T-helper 17 cell (primary cell): ENCODE results near the gene GRIN3B. TPM values are rescaled to one million over a fixed set of nuclear protein-coding genes. Genes with fewer than 3 reads are reported as not detected.
A peak's percentile ranks its signal among the peaks of the same experiment; 100 is the strongest.

ENCODE experiments used
- ATAC-seq: fragments of 150-1000 bp; cut with Tn5 transposase; 2 replicates; pipeline ENCODE4 v1.10.0; 2021; ENCODE audit warnings: mild to moderate bottlenecking, moderate library complexity
- DNase-seq, 3 donors: peaks; one replicate each; pipeline versions ENCODE4 v3.0.0 to v3.0.0-alpha.2; 2020 to 2021
- H3K9me3 ChIP-seq: one replicate; pipeline ENCODE4 v1.7.0; 2013; ENCODE audit warnings: low read length, mild to moderate bottlenecking; ENCODE audit not compliant: control insufficient read depth, poor library complexity, severe bottlenecking
- H3K27ac Mint-ChIP-seq: one replicate; pipeline ENCODE4 v1.8.0; 2022; ENCODE audit warnings: mild to moderate bottlenecking, moderate library complexity, mixed read lengths
- H3K27me3 Mint-ChIP-seq: one replicate; pipeline ENCODE4 v1.8.0; 2022; ENCODE audit warnings: mixed read lengths
- H3K36me3 Mint-ChIP-seq: one replicate; pipeline ENCODE4 v1.8.0; 2022; ENCODE audit warnings: low read depth, mixed read lengths
- H3K4me1 Mint-ChIP-seq: one replicate; pipeline ENCODE4 v1.8.0; 2022; ENCODE audit warnings: mild to moderate bottlenecking, mixed read lengths
- H3K4me3 Mint-ChIP-seq: one replicate; pipeline ENCODE4 v1.8.0; 2022; ENCODE audit warnings: mild to moderate bottlenecking, moderate library complexity, mixed read lengths
- total RNA-seq, 4 donors: library from RNA in 2 of 4; stranded (reverse) in 2 of 4; gene quantifications; one replicate each; pipeline ENCODE4 v1.2.3 and lab custom pipeline; 2022 to 2026

Gene GRIN3B
- total RNA-seq, 2 donors from 2014 or later: 1.8 TPM; not detected in 1

GRCh38 chr19:991174-991931 lies 8.9 kb upstream of the GRIN3B start:
- no peak overlapping the region for H3K27ac Mint-ChIP-seq
- H3K36me3 Mint-ChIP-seq: no peaks in the 10 kb centered on the region
- DNase-seq (peak; percentile 54 to 62 (median 55)), ATAC-seq (peak; percentile 73)
- H3K4me3 Mint-ChIP-seq: no peak overlapping the region
- no peaks in the 10 kb centered on the region for H3K27me3 Mint-ChIP-seq
- H3K4me1 Mint-ChIP-seq: peaks cover 8% of the 10 kb centered on the region
- no peaks in the 10 kb centered on the region for H3K9me3 ChIP-seq

- no peak for ATAC-seq
- Mint-ChIP-seq H3K4me3 (no peak overlapping the region), H3K36me3 (no peaks in the 10 kb centered on the region), H3K27me3 (no peaks in the 10 kb centered on the region), H3K27ac (no peak overlapping the region), H3K4me1 (peaks cover 6% of the 10 kb centered on the region)
- no peak for DNase-seq
- no peaks in the 10 kb centered on the region for H3K9me3 ChIP-seq
Observed at GRCh38 chr19:991932-992669, 8.1 kb upstream of the GRIN3B start.

GRCh38 chr19:992670-993055 lies 7.6 kb upstream of the GRIN3B start:
- H3K9me3 ChIP-seq: no peaks in the 10 kb centered on the region
- ATAC-seq (no peak), DNase-seq (no peak)
- Mint-ChIP-seq H3K27ac (peak overlapping the region; percentile 34), H3K4me3 (no peak overlapping the region), H3K36me3 (no peaks in the 10 kb centered on the region), H3K4me1 (peaks cover 6% of the 10 kb centered on the region), H3K27me3 (no peaks in the 10 kb centered on the region)

GRCh38 chr19:993361-993830 lies 6.8 kb upstream of the GRIN3B start:
- ATAC-seq: no peak

GRCh38 chr19:993831-994393 lies 6.3 kb upstream of the GRIN3B start:
- DNase-seq (no peak), ATAC-seq (no peak)
- H3K4me1 Mint-ChIP-seq: peaks cover 9% of the 10 kb centered on the region
- peak overlapping the region; percentile 34 for H3K27ac Mint-ChIP-seq
- peaks cover 2% of the 10 kb centered on the region for H3K36me3 Mint-ChIP-seq
- H3K9me3 ChIP-seq: no peaks in the 10 kb centered on the region
- H3K27me3 Mint-ChIP-seq: peaks cover 3% of the 10 kb centered on the region
- no peak overlapping the region for H3K4me3 Mint-ChIP-seq

More at GRCh38 chr19:993361-993830, 6.8 kb upstream of the GRIN3B start:
- H3K27ac Mint-ChIP-seq: peak overlapping the region; percentile 34
- peak overlapping the region; percentile 49 for H3K4me3 Mint-ChIP-seq
- H3K9me3 ChIP-seq: no peaks in the 10 kb centered on the region
- no peaks in the 10 kb centered on the region for H3K27me3 Mint-ChIP-seq
- DNase-seq: no peak
- H3K36me3 Mint-ChIP-seq: no peaks in the 10 kb centered on the region
- peaks cover 9% of the 10 kb centered on the region for H3K4me1 Mint-ChIP-seq

GRCh38 chr19:994516-994915 lies 5.7 kb upstream of the GRIN3B start:
- H3K36me3 Mint-ChIP-seq: peaks cover 6% of the 10 kb centered on the region
- DNase-seq: no peak
- no peak overlapping the region for H3K27ac Mint-ChIP-seq
- H3K4me3 Mint-ChIP-seq: no peak overlapping the region
- ATAC-seq: no peak
- H3K9me3 ChIP-seq: no peaks in the 10 kb centered on the region
- peaks cover 13% of the 10 kb centered on the region for H3K4me1 Mint-ChIP-seq
- peaks cover 8% of the 10 kb centered on the region for H3K27me3 Mint-ChIP-seq

- no peak for ATAC-seq
- H3K4me1 Mint-ChIP-seq: peaks cover 13% of the 10 kb centered on the region
- peaks cover 6% of the 10 kb centered on the region for H3K36me3 Mint-ChIP-seq
- peaks cover 8% of the 10 kb centered on the region for H3K27me3 Mint-ChIP-seq
- no peak for DNase-seq
- H3K4me3 Mint-ChIP-seq: peak overlapping the region; percentile 28
- H3K27ac Mint-ChIP-seq: no peak overlapping the region
- no peaks in the 10 kb centered on the region for H3K9me3 ChIP-seq
Observed at GRCh38 chr19:995051-995827, 5.0 kb upstream of the GRIN3B start.

GRCh38 chr19:996051-996838 lies 4.0 kb upstream of the GRIN3B start:
- Mint-ChIP-seq H3K27ac (peak overlapping the region; percentile 83), H3K4me3 (peak overlapping the region; percentile 88), H3K27me3 (peaks cover 12% of the 10 kb centered on the region), H3K4me1 (peaks cover 16% of the 10 kb centered on the region), H3K36me3 (peaks cover 6% of the 10 kb centered on the region)
- ATAC-seq (peak; percentile 87), DNase-seq (peak; percentile 59 to 79 (median 77))
- no peaks in the 10 kb centered on the region for H3K9me3 ChIP-seq

- Mint-ChIP-seq H3K4me3 (peak overlapping the region; percentile 41), H3K27ac (no peak overlapping the region), H3K36me3 (peaks cover 8% of the 10 kb centered on the region), H3K4me1 (peaks cover 18% of the 10 kb centered on the region), H3K27me3 (peaks cover 18% of the 10 kb centered on the region)
- ATAC-seq (no peak), DNase-seq (no peak)
- no peaks in the 10 kb centered on the region for H3K9me3 ChIP-seq
Observed at GRCh38 chr19:998064-998463, 2.2 kb upstream of the GRIN3B start.

GRCh38 chr19:999379-999719 lies 870 bp upstream of the GRIN3B start:
- Mint-ChIP-seq H3K27me3 (peaks cover 18% of the 10 kb centered on the region), H3K27ac (no peak overlapping the region), H3K36me3 (peaks cover 8% of the 10 kb centered on the region), H3K4me3 (peak overlapping the region; percentile 74), H3K4me1 (peaks cover 18% of the 10 kb centered on the region)
- H3K9me3 ChIP-seq: no peaks in the 10 kb centered on the region
- DNase-seq (no peak), ATAC-seq (no peak)

GRCh38 chr19:1000591-1001537 lies 645 bp downstream of the GRIN3B start:
- Mint-ChIP-seq H3K4me1 (peaks cover 18% of the 10 kb centered on the region), H3K27ac (no peak overlapping the region), H3K36me3 (peaks cover 8% of the 10 kb centered on the region), H3K4me3 (peak overlapping the region; percentile 65), H3K27me3 (peaks cover 18% of the 10 kb centered on the region)
- DNase-seq (no peak), ATAC-seq (no peak)
- no peaks in the 10 kb centered on the region for H3K9me3 ChIP-seq
